Islet of Langerhans (tissue), 1 donor: ENCODE results near the gene TRIM45.
"Not testable (repeated sequence)": the region's sequence is repeated elsewhere in the genome, so short reads cannot be mapped to it uniquely, and the experiment has no call there.

Experiments
- FAIRE-seq: peaks from one replicate; lab custom pipeline; 2011; peaks lifted over from hg19 to GRCh38; lab: Jason Lieb, UNC

The TRIM45 gene

DNA sequence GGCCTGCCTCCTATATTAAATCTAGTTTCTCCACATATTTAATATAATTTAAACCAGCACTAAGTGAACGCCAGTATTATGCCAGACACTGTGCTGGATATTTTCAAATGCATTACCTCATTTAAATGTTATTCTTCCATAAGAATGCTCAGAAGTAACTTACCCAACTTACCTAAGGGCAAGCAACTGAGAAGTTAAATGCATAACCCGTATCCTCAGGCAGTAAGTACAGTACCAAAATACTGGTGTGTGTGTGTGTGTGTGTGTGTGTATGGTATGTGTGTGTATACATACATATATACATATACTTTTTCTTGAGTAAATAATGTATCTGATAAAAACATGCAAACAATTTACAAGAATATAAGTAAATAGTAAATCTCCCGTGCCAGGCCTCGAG, 9.0 kb upstream of the TRIM45 start:
- no peak for FAIRE-seq

DNA sequence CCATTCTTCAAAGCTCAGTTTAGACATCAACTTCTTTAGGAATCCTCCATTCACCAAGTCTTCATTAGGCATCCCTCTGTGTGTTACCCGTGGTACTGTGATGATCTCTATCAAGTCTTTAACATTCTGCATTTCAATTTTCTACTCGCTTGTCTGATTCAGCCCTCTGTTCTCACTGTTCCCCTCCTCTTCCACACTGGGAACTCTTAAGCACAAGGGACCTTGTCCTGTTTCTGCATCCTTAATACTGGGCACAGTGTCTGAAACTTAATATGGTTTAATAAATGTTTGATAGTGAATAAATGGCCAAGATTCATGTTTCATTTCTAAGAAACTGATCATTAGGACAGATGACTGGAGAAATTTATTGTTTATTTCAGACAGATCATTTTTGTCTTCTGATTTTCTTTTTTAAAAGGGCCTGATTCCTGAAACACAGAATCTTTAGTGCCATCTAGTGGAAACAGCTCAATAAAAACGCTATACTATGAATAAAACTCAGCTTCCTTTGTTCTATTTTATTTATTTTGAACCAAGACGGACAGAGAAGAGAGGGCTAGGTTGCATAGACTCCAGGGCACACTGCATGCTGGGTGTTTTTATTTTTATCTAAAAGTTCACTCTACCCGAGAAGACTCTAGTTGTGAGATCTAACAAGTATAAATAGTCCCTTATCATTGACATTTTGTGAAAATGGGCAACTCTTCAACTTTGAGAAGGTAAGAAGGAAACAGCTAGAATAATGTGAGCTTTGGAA, 7.0 kb upstream of the TRIM45 start:
- FAIRE-seq, result peak; percentile 98

- no peak for FAIRE-seq
These were observed 6.2 kb upstream of the TRIM45 start for GRCh38 chr1:117127795-117128194.

GRCh38 chr1:117124661-117125060, 3.1 kb upstream of the TRIM45 start:
- FAIRE-seq, result no peak

- no peak for FAIRE-seq
These were observed 1.7 kb upstream of the TRIM45 start for GRCh38 chr1:117123274-117123673.

GRCh38 chr1:117122330-117123025, 929 bp upstream of the TRIM45 start:
- FAIRE-seq, result no peak

- FAIRE-seq, result no peak
These were observed 568 bp downstream of the TRIM45 start for GRCh38 chr1:117120774-117121588.

DNA sequence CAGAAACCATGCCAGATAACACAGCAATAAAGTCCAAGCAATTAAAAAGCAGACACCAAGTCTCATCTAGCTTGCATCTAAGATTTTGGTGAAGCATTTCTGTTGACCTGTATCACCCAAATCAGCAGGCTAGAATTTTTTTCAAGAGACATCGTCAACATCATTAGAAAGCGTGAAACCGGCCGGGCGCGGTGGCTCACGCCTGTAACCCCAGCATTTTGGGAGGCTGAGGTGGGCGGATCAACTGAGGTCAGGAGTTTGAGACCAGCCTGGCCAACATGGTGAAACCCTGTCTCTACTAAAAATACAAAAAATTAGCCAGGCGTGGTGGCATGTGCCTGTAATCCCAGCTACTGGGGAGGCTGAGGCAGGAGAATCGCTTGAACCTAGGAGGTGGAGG, 2.4 kb downstream of the TRIM45 start:
- FAIRE-seq, result not testable (repeated sequence)

GRCh38 chr1:117118137-117118536, 3.4 kb downstream of the TRIM45 start:
- no peak for FAIRE-seq

- no peak for FAIRE-seq
These were observed 3.9 kb downstream of the TRIM45 start for GRCh38 chr1:117117697-117118096.

DNA sequence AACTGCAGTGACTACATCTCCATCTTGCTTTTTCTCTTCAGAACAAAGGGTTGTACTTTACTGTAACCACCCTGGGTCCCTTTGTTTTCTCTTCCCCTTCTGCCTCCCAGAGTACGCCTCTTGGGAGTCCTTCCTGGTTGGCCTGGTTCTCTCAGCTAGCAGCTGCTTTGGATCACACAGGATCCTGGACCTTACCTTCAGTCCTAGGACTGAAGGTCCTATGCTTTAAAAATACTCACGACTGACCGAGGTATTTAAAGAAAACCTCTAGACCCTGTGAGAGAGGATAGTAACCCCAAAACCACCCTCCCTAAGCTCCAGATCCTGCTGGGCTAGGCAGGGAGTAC, 4.8 kb downstream of the TRIM45 start:
- no peak for FAIRE-seq

- no peak for FAIRE-seq
These were observed 5.3 kb downstream of the TRIM45 start for GRCh38 chr1:117116090-117116783.

GRCh38 chr1:117114877-117115276, 6.7 kb downstream of the TRIM45 start:
- no peak for FAIRE-seq

DNA sequence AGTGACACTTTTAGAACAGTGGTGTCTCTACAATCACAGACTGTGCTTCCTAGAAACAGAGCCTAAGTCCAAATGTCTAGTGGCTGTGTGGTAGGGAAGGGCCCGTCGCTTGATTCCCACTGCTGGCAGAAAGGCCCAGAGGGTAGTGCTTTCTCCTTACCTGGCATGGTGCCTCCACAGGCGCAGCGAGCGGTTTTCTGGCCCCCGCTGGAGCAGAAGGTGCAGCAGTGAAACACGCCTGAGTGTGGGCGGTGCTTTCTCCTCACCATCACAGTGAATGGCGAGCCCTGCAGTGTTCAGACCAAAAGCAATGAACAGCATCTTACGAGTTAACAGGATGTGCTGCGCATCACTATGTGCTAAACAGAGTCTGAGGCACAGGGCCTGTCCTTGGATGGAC, 8.3 kb downstream of the TRIM45 start:
- no peak for FAIRE-seq

GRCh38 chr1:117112047-117112717, 9.4 kb downstream of the TRIM45 start:
- no peak for FAIRE-seq

- no peak for FAIRE-seq
These were observed 10.8 kb downstream of the TRIM45 start for GRCh38 chr1:117110774-117111173.

- no peak for FAIRE-seq
These were observed 14.2 kb downstream of the TRIM45 start for GRCh38 chr1:117107364-117107763.

DNA sequence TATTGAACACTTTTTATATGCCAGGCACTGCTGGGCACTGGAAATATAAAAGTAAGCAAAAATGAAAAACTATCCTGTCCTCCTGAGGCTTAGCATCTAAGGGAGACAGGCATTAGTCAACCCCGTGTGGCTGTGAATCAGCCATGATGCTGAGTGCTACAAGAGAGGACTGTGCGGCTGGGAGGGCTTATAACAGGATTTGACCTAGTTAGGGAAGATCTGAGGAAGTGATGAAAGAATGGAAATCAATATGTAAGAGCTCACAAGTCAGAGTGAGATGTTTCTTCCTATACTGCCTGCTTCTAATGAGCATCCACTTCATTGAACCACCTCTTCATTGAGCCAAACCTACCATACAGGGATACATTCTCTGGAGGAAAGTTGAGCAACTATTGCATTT, 15.1 kb downstream of the TRIM45 start:
- FAIRE-seq, result no peak

- no peak for FAIRE-seq
These were observed 15.8 kb downstream of the TRIM45 start for GRCh38 chr1:117105722-117106121.

DNA sequence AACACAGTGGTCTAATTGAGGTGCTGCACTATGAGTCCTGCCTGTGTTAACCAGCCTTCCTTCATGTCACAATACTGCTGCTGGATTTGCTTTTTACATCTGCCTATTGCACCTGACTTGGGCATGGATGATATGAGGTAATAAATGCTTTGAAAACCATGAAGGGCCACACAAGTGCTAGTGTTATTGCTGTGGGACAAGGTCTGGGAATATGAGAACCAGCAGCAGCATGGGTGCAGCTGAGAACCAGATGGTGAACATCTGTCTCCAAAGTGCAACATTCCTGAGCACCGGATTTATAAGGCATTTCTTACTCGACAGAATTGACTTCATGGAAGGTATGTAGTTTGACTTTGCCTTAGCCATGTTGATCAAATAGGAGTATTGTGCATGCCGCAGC, 16.6 kb downstream of the TRIM45 start:
- no peak for FAIRE-seq

GRCh38 chr1:117101858-117102257, 19.7 kb downstream of the TRIM45 start:
- FAIRE-seq, result not testable (repeated sequence)

DNA sequence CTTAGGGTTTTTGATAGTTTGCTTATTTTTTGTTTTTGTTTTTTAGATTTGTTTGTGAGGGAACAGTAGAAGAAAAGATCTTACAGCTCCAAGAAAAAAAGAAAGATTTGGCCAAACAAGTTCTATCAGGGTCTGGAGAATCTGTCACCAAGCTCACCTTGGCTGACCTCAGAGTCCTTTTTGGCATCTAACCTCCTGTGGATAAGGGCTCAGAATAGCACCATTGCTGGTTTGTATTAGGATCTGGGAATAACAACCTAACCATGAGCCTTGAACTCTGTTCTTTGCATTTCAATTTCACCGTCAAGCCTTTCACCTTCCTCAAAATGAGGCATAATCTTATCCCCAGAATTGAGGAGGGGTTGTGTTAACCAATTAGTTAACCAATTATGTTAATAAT, 20.2 kb downstream of the TRIM45 start:
- no peak for FAIRE-seq
